B cell (primary cell): Measurements from ENCODE around the gene GDPD2. TPM values are rescaled to one million over a fixed set of nuclear protein-coding genes. Genes with fewer than 3 reads are reported as not detected.

ENCODE experiments used
- ATAC-seq: fragments of 200-7000 bp; cut with Tn5 transposase; one replicate; pipeline ENCODE4 v1.10.0; 2021; ENCODE audit warnings: low read depth, mild to moderate bottlenecking, moderate number of reproducible peaks, moderate library complexity
- CTCF ChIA-PET: fragments of 350-600 bp; sonication (Branson Sonifier 250); formaldehyde crosslinking; loops from one replicate; lab custom pipeline; 2021; ENCODE audit warnings: antibody characterized with exemption, inconsistent platforms; lab: Charles Lee
- POLR2A ChIA-PET: fragments of 350-600 bp; sonication (Branson Sonifier 250); formaldehyde crosslinking; loops from one replicate; lab custom pipeline; 2021; ENCODE audit warnings: antibody characterized with exemption; lab: Charles Lee
- DNase-seq: peaks from one replicate; pipeline ENCODE4 v3.0.0; 2013
- H2AFZ ChIP-seq: 2 replicates; pipeline ENCODE4 v1.6.1; 2012; ENCODE audit warnings: mild to moderate bottlenecking, low read depth, low read length; ENCODE audit not compliant: insufficient read depth, poor library complexity, severe bottlenecking
- H3K27ac ChIP-seq, 2 donors: 1 replicate in 1 of 2; 2 replicates in 1 of 2; pipeline ENCODE4 v1.5.1; 2012 to 2013; ENCODE audit warnings: low read length in 2 of 2, mild to moderate bottlenecking in 2 of 2, moderate library complexity in 1 of 2
- H3K27me3 ChIP-seq, 4 experiments: fragments of 200-600 bp in 1 of 4; sonication (generic) in 1 of 4; replicated peaks in 1 of 4; 1 replicate in 2 of 4; 2 replicates in 2 of 4; pipeline versions ENCODE4 v1.6.1 to v1.7.0; 2013 to 2016; ENCODE audit warnings: low read length in 3 of 4, mild to moderate bottlenecking in 2 of 4, mixed read lengths in 1 of 4, moderate library complexity in 1 of 4; ENCODE audit not compliant: insufficient read depth in 4 of 4, control insufficient read depth in 3 of 4; ENCODE audit errors: control extremely low read depth in 1 of 4
- H3K36me3 ChIP-seq, 2 experiments: replicated peaks in 1 of 2; 1 replicate in 1 of 2; 2 replicates in 1 of 2; pipeline versions ENCODE4 v1.6.1 to v1.7.1; 2013; ENCODE audit warnings: low read length in 1 of 2; ENCODE audit not compliant: insufficient read depth in 2 of 2, control insufficient read depth in 1 of 2; ENCODE audit errors: control extremely low read depth in 1 of 2, extremely low read depth in 1 of 2
- H3K4me1 ChIP-seq, 2 donors: fragments of 200-600 bp in 1 of 2; sonication (generic) in 1 of 2; 1 replicate in 1 of 2; 2 replicates in 1 of 2; pipeline versions ENCODE4 v1.5.1 to v1.6.1; 2013 to 2017; ENCODE audit warnings: low read length in 2 of 2; ENCODE audit not compliant: control insufficient read depth in 2 of 2, insufficient read depth in 2 of 2
- H3K4me2 ChIP-seq: replicated peaks from 2 replicates; pipeline ENCODE3; 2012; ENCODE audit warnings: mild to moderate bottlenecking, low read depth, low read length; ENCODE audit not compliant: poor library complexity, severe bottlenecking
- H3K4me3 ChIP-seq, 5 experiments: fragments of 200-600 bp in 1 of 5; sonication (generic) in 1 of 5; 1 replicate in 3 of 5; 2 replicates in 2 of 5; pipeline versions ENCODE4 v1.5.1 to v1.7.0; 2011 to 2016; ENCODE audit warnings: low read length in 4 of 5, mild to moderate bottlenecking in 4 of 5, low read depth in 2 of 5, control low read depth in 1 of 5, moderate library complexity in 1 of 5; ENCODE audit not compliant: insufficient read depth in 1 of 5; ENCODE audit errors: control extremely low read depth in 1 of 5, extremely low read depth in 1 of 5
- H3K79me2 ChIP-seq: fragments of 200-600 bp; sonication (generic); one replicate; pipeline ENCODE4 v1.6.0; 2016; ENCODE audit warnings: low read length; ENCODE audit not compliant: control insufficient read depth, insufficient read depth
- H3K9ac ChIP-seq: fragments of 200-600 bp; sonication (generic); 2 replicates; pipeline ENCODE4 v1.6.1; 2017; ENCODE audit warnings: mild to moderate bottlenecking, low read length, moderate library complexity
- H3K9me3 ChIP-seq, 3 donors: one replicate each; pipeline versions ENCODE4 v1.6.1 to v1.7.1; 2013; ENCODE audit warnings: low read length in 2 of 3; ENCODE audit not compliant: control insufficient read depth in 2 of 3, insufficient read depth in 1 of 3; ENCODE audit errors: control extremely low read depth in 1 of 3
- H4K20me1 ChIP-seq: 2 replicates; pipeline ENCODE4 v1.6.0; 2012; ENCODE audit warnings: mild to moderate bottlenecking, low read length; ENCODE audit not compliant: insufficient read depth, control insufficient read depth, poor library complexity, severe bottlenecking
- H3K27ac Mint-ChIP-seq: one replicate; pipeline ENCODE4 v1.8.0; 2021; ENCODE audit warnings: mixed read lengths
- H3K27me3 Mint-ChIP-seq: one replicate; pipeline ENCODE4 v1.8.0; 2021; ENCODE audit warnings: mixed read lengths
- H3K4me1 Mint-ChIP-seq: one replicate; pipeline ENCODE4 v1.8.0; 2021; ENCODE audit warnings: mixed read lengths
- H3K4me3 Mint-ChIP-seq: one replicate; pipeline ENCODE4 v1.8.0; 2021; ENCODE audit warnings: mixed read lengths
- H3K9me3 Mint-ChIP-seq: one replicate; pipeline ENCODE4 v1.8.0; 2022; ENCODE audit warnings: mixed read lengths; ENCODE audit not compliant: insufficient read depth
- CTCF ChIP-seq: fragments of 200-600 bp; IDR thresholded peaks from one replicate; pipeline ENCODE4 v1.8.0; 2022; ENCODE audit warnings: antibody characterized with exemption, mild to moderate bottlenecking
- EZH2 ChIP-seq: IDR thresholded peaks from 2 replicates; pipeline ENCODE4 v1.6.1; 2012; ENCODE audit warnings: borderline replicate concordance, low read depth, mild to moderate bottlenecking, moderate library complexity, low read length; ENCODE audit not compliant: insufficient read depth, poor library complexity, severe bottlenecking
- WGBS: methylation state at CpG from one replicate; pipeline ENCODE4 v1.1.5; 2013; ENCODE audit warnings: missing lambda C conversion rate; ENCODE audit not compliant: insufficient coverage; 5-methylcytosine and 5-hydroxymethylcytosine counted together
- intact Hi-C: fragments of 100-400 bp; cut with micrococcal nuclease; formaldehyde crosslinking; loops from one replicate; pipeline ENCODE4 v1.10.0; 2022
- polyA plus RNA-seq: library from polyadenylated mRNA; depleted of rRNA; stranded (reverse); fragments of >200 nt; gene quantifications from 2 replicates; pipeline ENCODE4 v1.2.3, GENCODE V29; 2012
- total RNA-seq, 2 donors: library from RNA; stranded (reverse); fragments of 120-200 nt in 1 of 2; gene quantifications; 1 replicate in 1 of 2; 2 replicates in 1 of 2; pipeline versions ENCODE4 v1.2.3 to v1.2.4, GENCODE V29; 2013 to 2022

GDPD2 gene
- total and polyA plus RNA-seq, 2 donors (not counting 1 experiment from before 2014, with no cell fraction given): not detected

GRCh38 chrX:70437011-70437410 lies 13.9 kb downstream of the GDPD2 start:
- H3K36me3 ChIP-seq: no peaks in the 10 kb centered on the region

More at GRCh38 chrX:70437011-70437410, 13.9 kb downstream of the GDPD2 start:
- 60% methylated on average over 1 of the region's 2 CpGs for WGBS
- Mint-ChIP-seq H3K27me3 (peaks cover 19% of the 10 kb centered on the region), H3K4me1 (peaks cover 15% of the 10 kb centered on the region), H3K9me3 (no peaks in the 10 kb centered on the region), H3K27ac (no peak overlapping the region), H3K4me3 (no peak overlapping the region)
- H3K4me1 ChIP-seq: peaks cover 9 to 17% of the 10 kb centered on the region in 2 donors
- no peaks in the 10 kb centered on the region for H3K9me3 ChIP-seq
- no peaks in the 10 kb centered on the region for H3K27me3 ChIP-seq
- no peak for DNase-seq
- intact Hi-C loops: no loop called here
- ChIA-PET POLR2A (no interaction called here), CTCF (interaction anchor here (1.7 kb wide), 1 partner anchor 14 kb away, joined by 4 read pairs; the partner anchor contains the start of gene GDPD2)
- no peak overlapping the region for H3K4me2 ChIP-seq
- H4K20me1 ChIP-seq: no peaks in the 10 kb centered on the region
- ATAC-seq: no peak
- H3K27ac ChIP-seq: no peak overlapping the region
- no peak overlapping the region for H3K9ac ChIP-seq
- H2AFZ ChIP-seq: no peak overlapping the region
- H3K4me3 ChIP-seq: no peak overlapping the region
- TF ChIP-seq CTCF (no peak), EZH2 (no peak)
- no peaks in the 10 kb centered on the region for H3K79me2 ChIP-seq
